ELR (cell line): ENCODE results near the gene NEURL1.
"Not testable (repeated sequence)": the region's sequence is repeated elsewhere in the genome, so short reads cannot be mapped to it uniquely, and the experiment has no call there.

Experiments used
- DNase-seq: peaks from one replicate; pipeline ENCODE4 v3.0.0-alpha.2; 2015; ENCODE audit warnings: low read depth

Gene NEURL1

DNA sequence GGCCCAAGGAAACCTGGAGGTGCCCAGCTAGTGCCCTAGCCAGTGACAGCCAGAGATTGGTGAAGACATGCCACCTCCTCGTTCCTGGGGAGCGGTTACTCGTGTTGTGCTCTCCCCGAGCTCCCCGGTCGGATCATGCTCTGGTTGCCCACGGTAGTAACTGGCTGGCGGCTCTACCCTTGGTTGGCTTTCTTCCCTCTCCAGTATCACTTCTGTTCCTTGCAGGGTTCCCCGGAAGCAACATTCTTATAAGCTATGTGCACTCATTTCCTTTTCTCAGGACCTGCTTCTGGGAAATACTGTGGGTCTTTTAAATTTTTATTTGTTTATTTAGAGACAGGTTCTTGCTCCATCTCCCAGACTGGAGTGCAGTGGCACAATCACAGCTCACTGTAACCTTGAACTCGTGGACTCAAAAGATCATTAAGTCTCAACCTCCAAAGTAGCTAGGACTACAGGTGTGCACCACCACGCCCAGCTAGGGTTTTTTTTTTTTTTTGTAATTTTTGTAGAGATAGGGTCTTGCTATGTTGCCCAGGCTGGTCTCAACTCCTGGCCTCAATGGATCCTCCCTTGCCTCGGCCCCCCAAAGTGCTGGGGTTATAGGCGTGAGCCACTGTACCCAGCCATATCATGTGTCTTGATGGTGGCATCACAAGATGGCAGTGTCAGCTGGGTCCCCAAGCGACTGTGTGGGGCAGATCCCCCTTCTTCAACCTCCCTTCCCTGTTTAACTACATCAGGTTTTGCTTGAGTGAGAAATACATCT, 27.9 kb upstream of the NEURL1 start:
- DNase-seq = no peak

DNA sequence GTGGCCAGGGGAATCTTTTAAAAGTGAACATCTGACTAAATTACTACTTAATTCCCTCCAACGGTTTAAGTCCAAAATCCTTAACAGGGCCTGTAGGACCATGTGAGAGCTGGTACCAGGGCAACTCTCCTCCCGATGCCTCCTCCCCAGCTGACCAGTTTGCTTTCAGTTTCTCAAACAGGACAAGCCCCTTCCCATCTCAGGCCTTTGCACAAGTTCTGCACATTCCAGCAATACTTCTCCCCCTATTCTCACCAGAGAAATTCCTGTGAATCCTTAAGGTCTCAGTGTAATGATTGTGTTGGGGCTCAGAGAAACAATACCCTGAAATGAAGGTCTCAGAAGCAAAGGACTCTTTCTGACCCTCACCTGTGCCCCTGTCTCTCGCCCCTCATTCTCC, 26.8 kb upstream of the NEURL1 start:
- no peak for DNase-seq

DNA sequence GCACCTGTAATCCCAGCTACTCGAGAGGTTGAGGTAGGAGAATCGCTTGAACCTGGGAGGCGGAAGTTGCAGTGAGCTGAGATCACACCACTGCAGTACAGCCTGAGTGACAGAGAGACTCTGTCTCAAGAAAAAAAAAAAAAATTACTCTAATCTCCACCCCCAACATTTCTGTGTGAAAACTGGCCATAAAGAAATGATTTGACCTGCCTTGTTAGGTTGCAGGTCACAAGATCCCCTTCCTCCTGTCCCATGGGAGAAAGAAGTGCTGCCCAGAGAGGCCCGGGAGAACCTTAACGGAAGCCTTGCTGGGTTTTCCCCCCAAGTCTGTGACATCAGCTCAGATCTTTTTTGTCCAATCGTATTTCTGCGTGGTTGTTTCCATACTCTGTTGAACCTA, 26.1 kb upstream of the NEURL1 start:
- no peak for DNase-seq

DNA sequence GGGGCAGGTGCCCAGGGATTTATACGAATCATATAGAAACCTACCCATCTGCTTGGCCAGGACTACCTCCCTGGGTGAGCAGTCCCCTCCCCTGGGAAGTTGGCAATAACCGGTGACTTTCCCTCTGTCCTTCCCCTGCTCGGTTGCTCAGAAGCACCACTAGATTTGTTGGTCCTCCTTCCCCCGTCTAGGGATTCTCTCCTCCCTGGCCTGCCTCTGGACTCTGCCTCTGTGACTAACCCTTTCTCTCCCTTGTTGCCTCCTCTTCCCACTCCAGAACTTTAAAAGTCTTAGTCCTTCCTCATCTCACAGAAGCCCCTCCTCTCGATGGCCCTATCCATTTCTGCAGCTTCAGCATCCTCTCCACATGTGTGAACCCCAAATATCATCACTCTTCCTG, 24.3 kb upstream of the NEURL1 start:
- no peak for DNase-seq

DNA sequence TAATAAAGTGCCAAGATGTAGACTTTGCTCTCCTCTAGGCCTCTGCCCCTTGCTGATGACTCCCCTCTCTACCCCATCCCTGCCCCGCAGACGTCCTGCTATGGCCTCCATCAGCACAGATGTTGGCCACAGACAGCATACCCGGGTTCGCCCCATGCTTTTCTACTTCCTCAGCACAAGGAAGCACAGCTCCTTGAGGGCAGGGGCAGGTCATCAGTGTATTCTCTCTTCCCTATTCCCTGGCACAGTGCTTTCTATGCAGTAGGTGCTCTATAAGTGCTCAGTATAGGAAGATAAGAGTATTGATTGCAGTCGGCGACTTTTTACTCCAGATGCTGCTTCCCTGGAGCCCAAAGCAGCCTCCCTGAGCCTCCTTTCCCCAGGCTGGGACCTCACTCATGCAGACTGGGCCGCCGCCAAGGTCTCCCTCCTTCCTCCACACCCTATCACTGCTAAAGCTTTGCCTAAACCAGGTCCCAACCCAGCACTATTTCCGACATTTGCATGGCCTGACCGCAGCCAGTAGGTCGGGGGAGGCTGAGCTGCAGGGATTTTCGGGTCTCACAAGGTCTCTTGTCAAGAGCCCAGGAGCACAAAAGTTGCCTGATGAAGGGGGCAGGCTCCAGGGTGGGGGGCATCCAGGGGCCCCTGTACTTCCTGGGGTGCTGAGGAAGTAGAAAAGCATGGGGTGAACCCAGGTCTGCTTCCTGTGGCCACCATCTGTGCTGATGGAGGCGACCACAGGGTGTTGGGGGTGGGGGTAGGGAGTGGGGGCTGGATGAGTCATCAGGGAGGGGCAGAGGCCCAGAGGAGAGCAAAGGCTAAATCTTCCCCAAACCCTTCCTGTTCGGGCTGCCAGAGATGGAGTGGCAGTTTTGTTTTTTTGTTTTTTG, 22.5 kb upstream of the NEURL1 start:
- DNase-seq = no peak

DNA sequence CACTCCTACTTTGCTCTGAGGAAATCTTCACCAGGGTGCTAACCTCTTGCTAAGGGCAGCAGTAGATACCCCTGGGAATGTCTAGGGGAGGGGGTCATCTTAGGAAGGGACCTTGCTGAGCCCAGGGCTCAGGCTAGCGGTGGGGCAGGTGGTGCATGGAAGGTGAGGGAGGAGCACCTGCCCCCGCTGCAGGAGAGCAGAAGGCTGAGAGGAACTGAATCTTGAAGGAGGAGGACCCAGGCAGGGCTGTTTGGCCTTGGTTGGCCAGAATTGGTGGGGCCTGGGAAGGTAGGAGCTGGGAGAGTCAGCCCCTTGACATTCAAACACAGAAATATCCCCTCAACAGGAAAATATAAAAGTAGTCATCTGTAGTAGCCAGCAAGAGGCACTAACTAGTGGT, 21.5 kb upstream of the NEURL1 start:
- DNase-seq = no peak

DNA sequence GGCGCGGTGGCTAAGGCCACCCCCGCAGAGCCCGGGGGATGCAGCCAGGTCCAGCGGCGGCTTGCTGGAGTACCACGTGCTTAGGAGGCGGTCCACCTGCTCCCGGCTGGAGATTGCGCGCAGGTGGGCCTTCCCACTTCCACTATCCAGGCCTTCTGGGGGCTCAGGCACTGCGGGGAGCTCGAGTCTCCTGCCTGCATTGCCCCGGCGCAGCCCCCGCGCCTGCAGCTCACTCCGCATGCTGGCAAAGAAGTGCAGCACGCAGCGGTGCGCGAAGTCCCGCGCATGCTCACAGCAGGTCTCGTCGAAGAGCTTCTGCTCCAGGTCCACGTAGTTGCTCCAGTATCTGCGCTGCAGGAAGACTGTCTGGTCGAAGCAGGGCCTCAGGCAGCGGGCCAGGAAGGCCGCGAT, 20.2 kb upstream of the NEURL1 start:
- no peak for DNase-seq

DNA sequence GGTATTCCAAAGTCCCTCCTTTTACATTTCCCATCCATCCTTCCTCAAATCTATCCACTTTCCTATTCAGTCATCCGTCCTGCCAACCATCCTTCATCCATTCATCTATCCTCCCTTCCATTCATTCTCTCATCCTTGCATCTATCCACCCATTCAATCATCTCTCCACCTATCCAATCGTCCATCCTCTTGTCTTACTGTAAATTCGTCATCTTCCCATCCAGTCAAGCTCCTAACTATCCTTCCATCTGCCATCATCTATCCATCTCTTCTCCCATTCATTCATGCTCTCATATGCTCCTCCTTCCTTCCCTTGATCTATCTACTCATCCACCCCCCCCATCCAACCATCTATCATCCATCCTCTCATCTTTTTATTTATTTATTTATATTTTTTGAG, 19.4 kb upstream of the NEURL1 start:
- DNase-seq = no peak

DNA sequence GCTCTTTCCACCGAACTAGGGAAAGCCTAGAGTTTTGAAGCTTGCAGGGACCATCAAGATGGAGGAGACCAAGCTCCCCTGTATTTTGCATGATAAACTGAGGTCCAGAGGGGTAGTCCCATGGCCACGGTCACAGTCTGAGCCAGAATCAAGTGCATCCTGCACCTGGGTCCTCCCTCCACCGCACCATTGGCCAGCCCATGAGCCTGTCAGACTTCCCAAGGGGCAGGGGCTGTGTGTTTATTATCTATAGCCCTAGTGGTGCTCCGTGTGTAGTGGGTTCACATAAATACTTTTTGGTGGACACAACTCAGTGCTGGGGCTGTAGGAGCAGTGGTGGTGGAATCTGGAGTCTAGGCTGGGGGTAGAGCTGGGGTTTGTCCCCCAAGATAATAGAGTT, 18.1 kb upstream of the NEURL1 start:
- DNase-seq = no peak

DNA sequence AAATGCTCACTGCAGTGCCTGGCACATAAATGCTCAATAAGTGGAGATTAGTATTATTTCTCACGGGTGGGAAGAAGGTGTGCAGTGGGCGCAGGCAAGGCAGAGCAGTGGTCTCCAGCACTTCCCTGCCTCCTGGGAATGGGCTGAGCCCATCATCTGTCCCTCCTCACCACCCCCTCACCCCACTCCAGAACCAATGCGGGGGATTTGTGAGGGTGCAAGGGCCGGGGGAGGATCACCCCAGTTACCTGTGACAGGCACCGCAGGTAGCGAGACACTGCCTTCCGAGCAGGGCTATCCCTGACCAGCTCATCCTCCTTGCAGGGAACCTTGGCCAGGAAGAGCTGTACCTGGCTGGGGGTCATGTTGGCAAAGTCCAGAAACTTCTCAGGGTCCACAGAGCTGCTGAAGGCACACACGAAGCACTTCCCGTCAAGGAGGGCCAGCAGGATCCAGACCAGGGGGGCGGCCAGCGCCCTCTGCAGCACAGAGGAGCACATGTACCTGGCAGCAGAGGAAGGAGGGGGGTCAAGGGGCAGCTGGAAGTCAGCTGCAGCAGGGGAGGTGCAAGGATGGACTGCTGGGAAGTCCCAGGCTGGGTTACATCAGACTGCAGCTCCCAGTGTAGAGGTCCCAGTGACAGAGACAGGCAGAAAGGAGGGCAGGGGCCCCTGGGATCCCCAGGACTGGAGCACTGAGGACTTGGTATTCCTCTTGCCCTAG, 17.3 kb upstream of the NEURL1 start:
- peak; percentile 36 for DNase-seq

DNA sequence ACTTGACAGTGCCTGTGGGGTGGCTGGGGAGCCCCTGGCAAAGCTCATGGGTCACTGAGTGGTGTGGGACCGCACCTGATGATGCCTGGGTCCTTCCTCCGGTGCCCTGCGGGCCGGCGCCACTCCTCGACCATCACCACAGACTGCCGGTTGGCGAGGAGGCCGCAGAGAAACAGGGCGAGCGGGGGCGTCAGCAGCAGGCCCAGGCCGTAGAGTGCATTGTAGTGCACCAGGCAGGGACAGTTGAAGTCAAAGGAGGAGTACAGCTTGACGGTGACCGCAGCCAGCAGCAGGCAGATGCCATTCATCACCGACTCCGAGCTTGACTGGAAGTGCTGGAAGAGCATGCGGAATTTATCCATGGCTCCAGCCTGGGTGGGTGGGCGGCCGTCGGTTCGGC, 14.8 kb upstream of the NEURL1 start:
- no peak for DNase-seq

DNA sequence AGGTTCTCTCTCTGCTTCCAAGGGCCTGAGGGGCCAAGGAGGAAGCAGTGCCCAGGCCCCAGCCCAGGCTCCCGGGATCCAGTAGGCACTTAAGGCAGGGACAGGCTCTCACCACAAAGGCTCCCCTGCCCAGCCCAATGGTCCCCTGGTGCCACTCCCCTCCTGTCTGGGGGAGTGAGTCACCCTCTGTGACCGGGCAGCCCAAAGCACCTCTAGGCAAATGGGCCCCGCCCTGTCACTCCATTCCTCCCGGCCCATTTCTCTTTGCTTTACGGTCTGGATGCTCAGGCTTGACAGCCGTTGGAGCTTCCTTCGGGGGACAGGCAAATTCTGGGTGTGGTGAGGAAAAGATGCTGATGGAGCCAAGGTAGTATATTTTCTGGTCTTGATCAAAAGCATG, 14.4 kb upstream of the NEURL1 start, which contains the start of gene CALHM3:
CALHM3 (minus strand) TSS at position 106 of the 400 bp plus-strand sequence. CDS start 208 bp downstream, outside the sequence.
- DNase-seq = peak; percentile 61

DNA sequence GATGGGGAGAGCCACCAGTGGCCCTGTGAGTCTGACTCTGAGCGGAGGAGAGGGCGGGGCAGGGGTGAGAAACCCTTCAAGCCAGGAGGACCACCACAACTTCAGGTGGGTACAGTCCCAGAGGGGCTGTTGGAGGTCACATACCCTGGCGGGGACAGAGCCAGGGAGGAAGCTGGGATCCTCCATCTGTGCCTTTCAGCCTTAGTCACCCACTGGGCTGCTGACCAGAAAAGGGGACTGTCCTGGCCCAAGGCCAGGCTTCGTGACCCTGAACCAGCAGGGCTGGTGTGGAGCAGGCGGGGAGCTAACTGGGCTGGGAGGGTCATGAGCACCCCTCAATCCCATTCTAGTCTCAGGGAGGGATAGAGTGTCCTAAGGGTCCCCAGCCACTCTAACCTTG, 13.0 kb upstream of the NEURL1 start:
- DNase-seq = peak; percentile 57

DNA sequence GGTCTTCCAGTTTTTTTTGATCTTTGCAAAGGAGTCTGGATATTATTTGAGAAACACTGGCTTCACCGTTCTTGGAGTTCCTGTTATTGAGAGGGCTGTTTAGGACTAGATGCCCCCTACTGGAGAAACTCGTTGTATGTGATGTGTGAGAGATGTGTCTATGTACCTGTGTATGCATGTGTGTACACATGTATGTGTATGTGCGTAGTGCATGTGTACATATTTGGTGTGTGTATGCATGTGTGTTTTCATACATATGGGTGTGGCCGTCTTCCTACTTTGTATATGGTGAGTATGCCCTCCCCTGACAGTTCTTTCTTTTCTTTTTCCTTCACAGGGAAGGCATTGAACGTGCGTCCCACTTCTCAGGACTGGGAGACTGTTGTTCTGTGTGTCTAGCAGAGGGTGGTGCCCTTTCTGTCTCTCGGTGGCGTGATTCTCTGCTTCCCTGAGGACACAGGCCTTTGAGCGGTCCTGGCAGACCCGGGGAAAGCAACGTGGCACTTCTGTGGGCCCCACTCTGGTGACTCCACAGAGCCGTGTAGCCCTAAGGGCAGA, 11.5 kb upstream of the NEURL1 start:
- peak; percentile 81 for DNase-seq

DNA sequence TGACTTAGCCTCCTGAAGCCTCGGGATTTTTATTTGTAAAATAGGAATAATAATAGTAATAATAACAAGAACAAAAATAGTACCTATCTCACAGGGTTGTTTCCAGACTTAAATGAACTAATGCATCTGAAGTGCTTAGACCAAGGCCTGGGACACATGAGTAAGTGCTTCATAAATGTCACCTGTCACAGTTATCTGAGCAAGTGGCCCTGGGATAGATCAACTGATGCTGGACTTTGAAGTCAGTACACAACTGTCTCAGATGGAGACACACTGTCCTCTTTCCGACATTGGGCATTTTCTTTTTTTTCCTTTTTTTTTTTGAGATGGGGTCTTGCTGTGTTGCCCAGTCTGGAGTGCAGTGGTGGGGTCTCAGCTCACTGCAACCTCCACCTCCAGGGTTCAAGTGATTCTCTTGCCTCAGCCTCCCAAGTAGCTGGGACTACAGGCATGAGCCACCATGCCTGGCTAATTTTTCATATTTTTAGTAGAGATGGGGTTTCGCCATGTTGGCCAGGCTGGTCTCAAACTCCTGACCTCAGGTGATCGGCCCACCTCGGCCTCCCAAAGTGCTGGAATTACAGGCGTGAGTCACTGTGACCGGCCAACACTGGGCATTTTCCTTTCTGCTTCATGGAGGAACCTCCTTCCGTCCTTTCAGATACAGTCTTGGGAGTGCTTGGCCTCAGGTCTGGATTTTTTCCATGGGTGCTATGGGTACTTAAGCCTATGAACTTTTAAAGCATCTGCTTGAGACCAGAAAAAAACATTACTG, 6.7 kb upstream of the NEURL1 start:
- not testable (repeated sequence) for DNase-seq

DNA sequence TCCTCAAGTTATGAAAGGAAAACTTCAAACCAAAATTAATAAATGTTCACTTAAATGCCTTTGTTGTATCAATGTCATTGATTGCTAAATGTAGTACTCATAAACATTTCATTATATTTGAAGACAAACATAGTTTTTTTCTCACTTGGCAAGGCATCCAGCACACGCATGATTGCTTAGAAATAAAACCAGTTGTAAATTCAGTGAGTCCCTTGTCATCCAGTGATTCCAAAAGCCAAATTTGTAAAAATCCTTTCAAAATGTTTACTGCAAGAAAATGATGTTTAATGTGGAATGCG, 6.1 kb upstream of the NEURL1 start:
- DNase-seq = no peak

DNA sequence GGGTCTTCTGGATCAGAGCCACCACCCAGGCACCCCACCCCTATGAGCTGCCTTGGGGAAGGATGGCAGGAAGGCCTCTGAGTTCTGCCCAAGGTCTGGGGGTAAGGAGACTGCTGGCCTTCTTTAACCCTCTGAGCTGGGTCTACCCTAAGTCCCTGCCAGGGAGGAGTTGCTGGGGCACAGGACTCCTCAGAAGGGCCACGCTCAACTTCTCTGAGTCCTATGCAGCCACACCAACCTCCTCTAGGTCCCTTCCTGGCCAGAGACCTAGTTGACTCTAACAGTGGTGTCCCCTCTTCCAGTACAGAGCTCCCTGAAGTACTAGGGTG, 2.6 kb upstream of the NEURL1 start:
- DNase-seq = no peak

DNA sequence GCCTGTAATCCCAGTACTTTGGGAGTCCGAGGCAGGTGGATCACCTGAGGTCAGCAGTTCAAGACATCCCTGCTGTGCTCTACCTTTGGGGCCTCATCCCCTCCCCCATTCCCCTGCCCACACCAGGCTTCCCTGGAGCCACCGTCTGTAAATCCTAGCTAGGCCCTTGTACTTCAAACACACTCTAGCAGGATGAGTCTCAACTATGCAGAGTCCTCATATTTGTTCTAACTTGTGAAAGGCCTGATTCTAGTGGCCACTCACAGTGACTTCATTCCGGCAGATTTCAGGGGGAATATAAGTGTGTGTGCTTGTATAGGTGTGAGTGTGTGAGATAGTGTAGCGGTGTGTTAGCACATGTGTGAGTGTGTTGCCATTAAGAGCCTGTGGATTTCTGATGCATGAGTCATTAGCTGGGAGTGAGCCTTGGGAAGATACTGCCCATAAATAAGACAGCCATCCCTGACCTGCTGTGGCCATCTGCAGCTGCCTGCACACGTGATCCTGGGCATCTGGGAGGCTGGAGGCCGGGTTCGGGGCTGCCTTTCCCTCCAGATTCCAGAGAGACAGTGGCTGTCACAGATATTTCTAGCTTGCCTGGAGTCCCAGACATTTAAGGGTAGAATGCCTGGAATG, 1.7 kb upstream of the NEURL1 start:
- DNase-seq = peak; percentile 91

DNA sequence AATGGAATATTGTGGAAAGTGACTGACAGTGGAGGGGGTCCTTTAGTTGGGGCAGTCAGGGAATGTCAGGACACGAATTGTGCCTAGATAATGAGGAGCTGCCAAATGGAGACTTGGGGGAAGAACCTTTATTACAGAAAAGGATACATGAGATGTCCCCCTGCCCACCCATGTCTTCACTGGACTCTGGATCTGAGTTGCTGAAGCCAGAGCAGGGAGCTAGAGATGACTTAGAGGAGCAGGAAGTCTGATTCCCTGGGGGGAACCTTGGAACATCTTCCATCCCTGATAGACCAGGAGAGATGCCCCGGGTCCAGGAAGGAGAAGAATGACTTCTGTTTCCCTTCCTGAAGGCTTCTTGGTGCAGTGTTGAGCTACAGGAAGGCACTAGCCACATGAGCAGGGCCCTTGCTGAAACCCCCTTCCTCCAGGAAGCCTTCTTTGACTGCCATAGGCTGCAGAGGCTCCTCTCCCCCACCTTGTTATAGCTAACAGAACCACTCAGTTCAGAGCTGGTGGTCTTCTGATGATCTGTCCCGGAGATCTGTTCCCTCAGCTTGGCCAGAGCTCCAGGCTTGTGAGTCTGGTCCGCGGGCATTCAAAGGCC, 747 bp upstream of the NEURL1 start:
- DNase-seq = no peak

DNA sequence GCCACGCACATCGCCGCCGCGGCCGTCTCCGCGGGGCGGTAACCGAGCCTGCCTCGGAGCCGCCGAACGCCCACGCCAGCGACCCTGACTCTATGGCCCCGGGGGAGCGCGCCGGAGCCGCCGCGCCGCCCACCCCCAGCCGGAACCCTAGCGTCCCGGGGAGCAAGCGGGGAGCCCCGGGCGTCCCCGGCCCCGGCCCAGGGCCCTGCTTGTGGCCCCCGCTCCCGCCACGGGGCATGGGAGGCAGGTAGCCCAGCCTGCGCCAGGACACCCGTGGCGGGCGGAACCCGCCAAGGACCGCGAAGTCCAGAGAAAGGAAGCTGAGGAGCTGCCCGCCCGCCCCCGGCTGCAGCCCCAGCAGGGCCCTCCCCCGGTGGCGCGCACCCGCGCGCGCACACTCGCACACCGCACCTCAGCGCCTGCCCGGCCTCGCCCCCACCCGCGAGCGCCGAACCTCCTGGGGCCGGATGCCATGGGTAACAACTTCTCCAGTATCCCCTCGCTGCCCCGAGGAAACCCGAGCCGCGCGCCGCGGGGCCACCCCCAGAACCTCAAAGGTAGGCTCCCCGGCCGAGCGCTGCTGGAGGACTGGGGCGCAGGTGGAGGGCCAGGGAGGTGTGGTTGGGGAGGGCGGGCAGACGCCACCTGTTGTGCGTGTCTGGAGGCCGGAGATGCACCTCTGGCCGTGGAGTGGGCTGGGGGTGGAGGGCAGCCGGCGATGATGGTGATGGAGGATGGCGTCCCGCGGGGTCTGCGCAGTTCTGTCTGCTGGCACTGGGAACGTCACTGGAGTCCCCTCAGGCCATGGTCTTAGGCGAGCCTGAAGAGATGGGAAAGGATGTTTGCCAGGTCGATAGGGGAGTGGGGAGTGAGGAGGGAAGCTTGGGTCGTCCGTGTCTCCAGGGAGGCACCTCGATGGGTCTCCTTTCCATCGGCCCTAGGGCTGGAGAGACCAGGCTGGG, 692 bp downstream of the NEURL1 start:
- DNase-seq = peak; percentile 16
